HL-60/S4 (cell line): ENCODE measurements around the gene SORT1.
"Not testable (repeated sequence)": the region's sequence is repeated elsewhere in the genome, so short reads cannot be mapped to it uniquely, and the experiment has no call there.

ENCODE experiments used
- in situ Hi-C: fragments of 300-500 bp; cut with MboI; formaldehyde crosslinking; loops from 2 replicates; pipeline ENCODE4 v1.14.3; 2022; ENCODE audit warnings: low sequenced_read_pairs

Gene SORT1

GRCh38 chr1:109300650-109301151 is 97.0 kb downstream of the SORT1 start:
- in situ Hi-C loops: no loop called here

DNA sequence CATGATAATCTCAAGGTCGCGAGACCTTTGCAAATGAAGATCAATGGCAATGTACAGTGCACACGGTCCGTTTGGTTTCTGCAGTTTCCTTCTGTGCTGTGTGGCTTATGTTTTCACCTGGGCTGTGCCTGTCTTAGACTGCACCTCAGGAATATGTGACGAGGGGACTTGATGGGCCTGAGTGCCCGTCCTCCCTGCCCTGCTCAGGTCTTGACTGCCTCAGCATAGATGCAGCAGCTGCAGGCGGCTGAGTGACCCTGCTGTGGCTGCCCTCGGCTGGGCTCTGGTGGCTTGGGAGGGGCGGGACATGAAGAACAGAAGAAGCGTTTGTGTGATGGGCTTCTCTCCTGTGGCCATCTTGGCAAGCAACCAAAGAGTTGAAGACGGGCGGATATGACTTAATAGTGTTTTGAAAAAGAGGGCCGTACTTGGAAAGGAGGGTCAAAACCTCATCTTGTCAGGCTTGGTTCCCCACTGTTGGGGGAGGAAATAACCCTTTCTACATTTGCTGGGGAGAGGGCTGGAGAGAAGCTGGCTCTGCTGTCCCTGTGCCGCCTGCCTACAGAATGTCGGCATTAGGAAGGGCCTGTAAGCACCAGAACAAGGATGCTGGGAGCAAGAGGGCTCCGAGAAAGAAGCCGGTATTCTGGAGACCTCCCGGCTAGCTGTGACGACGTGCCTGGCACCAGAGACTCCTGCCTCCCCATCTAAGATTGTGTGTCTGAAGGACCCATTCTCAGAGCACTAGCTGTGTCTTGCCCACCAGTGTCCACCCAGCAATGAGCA is 98.0 kb downstream of the SORT1 start:
- in situ Hi-C loops: no loop called here

GRCh38 chr1:109298666-109299557 is 98.8 kb downstream of the SORT1 start:
- in situ Hi-C loops: no loop called here

- in situ Hi-C loops: no loop called here
Measured at GRCh38 chr1:109296782-109297181, 100.9 kb downstream of the SORT1 start.

DNA sequence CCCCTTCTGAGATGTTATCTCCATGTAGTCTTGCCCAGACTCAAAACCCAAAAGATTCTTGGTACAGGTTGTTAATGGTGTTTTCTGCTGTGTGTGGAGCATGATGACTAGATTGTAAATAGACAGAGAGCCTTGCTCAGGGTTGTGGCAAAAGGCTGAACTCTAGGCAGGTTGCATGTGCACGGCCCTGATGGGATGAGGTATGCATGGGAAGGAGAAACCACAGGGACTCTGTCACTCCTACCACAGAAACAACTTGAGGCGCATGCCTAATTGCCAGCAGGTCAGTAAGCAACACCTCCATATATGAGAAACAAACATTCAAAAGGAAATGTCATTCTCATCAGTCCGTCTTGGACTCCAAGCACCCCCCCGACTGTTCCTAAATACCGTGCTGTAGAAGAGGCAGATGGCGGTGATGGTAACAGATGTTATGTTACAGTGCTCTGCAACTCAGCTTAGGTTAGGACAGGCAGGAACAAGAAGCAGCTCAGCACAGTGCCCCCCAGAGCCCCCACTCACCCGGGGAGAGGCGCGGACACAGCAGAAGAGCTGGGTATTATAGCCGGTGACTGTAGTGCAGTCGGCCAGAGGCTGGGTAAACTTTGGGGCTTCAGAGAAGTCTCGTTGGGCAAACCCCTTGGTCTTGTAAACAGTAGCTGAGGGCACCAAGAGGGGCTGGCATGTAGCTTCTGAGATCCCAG is 101.9 kb downstream of the SORT1 start:
- in situ Hi-C loops: no loop called here

DNA sequence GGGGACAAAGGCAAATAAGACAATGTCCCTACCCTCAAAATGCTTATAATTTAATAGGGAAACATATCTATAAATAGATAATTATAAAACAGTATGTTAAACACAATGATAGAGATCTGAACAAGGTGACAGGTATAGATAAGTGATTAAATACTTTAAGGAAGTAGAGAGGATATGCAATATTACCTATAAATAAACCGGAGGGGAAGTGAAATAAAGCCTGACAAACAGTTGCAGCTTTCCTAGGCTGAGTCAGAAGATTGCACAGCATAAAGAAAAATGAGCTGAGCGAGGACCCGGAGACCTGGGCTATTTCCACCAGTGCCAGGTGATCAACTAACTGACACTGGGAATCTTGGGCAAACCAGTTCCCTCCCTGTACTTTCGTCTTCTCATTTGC is 103.2 kb downstream of the SORT1 start:
- in situ Hi-C loops: no loop called here

GRCh38 chr1:109293026-109293425 is 104.7 kb downstream of the SORT1 start:
- in situ Hi-C loops: no loop called here

DNA sequence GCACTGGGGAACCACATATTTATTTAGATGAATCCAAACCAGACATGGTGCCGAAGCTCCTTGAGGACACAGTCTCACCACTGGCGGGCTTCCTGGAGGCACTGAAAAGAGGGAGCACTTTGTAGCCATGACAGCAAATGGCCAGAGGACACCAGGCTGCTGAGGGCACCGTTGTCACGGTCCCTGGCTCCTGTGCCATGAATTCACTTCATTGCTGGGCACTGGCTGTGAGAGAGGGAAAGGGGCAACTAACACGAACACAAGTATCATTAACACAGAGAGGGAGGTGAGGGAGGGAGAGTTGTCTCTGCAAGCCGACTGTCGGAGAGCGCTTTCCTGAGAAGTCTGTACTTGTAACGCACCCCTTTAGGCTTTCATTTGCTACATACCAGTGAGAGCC is 105.4 kb downstream of the SORT1 start:
- in situ Hi-C loops: no loop called here

DNA sequence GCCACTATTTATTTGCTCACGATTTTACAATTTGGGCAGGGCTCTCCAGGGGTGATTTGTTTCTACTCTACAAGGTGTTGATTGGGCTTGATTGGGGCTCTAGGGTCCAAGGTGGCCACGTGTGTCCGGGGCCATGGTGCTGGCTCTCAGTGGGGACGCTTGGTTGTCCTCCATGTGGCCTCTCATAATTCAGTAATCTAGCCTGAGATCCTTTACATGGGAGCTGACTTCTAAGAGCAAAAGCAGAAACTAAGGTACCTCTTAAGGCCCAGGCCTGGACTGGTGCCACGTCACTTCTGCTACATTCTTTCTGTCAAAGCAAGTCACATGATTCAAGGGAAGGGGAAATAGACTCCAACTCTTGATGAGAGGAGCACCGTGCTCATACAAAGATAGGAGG is 106.7 kb downstream of the SORT1 start:
- in situ Hi-C loops: no loop called here

GRCh38 chr1:109290137-109290536 is 107.6 kb downstream of the SORT1 start:
- in situ Hi-C loops: no loop called here

GRCh38 chr1:109286762-109287161 is 111.0 kb downstream of the SORT1 start:
- in situ Hi-C loops: not testable (repeated sequence)

DNA sequence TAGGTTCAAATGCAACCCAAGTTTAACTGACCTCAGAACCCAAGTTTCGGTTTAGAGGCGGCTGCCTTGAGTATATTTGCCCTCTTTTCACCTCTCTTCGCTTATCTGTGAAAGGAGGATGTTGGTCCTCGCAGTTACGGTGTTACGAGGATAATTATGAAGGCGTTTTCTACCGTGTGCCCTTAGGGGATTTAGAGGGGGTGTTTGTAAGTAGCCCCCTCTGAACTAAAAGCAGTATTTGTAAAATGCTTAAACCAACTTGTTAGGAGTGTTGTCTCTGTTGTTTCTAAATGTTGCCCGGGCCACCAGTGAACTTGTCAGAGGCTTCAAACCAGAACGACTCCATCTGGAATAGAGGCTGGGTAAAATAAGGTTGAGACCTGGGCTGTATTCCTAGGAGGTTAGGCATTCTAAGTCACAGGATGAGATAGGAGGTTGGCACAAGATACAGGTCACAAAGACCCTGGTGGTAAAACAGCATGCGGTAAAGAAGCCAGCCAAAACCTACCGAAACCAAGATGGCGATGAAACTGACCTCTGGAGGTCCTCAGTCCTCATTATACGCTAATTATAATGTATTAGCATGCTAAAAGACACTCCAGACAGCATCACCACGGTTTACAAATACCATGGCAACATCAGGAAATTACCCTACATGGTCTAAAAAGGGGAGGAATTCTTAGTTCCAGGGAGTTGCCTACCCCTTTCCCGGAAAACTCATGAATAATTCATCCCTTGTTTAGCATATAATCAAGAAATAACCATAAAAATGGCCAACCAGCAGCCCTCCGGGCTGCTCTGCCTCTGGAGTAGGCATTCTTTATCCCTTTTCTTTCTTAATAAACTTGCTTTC is 113.7 kb downstream of the SORT1 start:
- in situ Hi-C loops: no loop called here

- in situ Hi-C loops: no loop called here
Measured at GRCh38 chr1:109282952-109283747, 114.6 kb downstream of the SORT1 start, which contains the start of gene PSRC1. Gene PSRC1, minus strand, starts transcription at chr1:109283145.

DNA sequence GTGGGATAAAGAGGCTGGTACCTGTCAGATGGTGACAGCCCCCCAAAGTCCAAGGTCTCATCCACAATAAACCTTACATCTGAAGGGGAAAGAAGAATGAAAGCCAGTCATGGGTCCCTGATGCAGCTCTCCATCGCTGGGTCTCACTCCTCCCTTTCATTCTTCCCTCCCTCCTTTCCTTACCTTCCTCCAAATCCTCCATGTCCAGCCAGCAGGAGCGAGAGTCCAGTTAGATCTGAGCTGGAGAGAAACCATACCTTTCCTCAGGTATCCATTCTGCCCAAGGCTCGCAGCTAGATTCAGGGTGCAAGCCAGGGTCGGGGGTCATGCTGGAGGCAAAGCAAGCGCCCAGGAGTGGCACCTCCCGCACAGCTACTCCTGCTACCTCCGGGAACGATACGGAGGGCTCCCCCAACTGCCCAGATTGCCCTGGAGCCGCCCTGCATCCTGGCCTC is 115.2 kb downstream of the SORT1 start:
- in situ Hi-C loops: no loop called here

- in situ Hi-C loops: no loop called here
Measured at GRCh38 chr1:109281680-109282496, 115.8 kb downstream of the SORT1 start.

DNA sequence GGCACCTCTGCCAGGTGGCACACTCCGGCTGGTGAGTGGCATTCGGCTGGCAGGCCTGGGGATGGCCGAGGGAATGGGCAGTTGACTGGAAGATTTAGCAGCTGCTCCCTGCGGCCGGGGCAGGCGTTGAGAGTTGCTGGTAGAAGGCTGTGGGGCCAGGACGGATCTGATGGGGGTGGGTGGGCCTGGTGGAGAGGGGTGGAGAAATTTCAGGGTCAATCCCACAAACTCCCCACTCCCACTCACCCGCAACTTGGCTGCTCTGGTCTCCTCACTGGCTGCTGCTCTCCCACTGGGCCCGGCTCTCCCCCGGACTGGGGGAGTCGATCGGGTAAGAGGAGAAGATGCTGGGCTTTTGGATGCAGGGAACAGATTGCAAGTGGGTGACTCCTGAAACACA is 116.9 kb downstream of the SORT1 start:
- in situ Hi-C loops: no loop called here

- in situ Hi-C loops: loop anchor here (5.0 kb wide), 1 partner anchor 123 kb away; no protein-coding TSS in a partner anchor
Measured at GRCh38 chr1:109279615-109280278, 118.0 kb downstream of the SORT1 start.
